GM10847 (cell line): ENCODE measurements around the gene GLUL.

ENCODE experiments used
- POLR2A ChIP-seq: IDR thresholded peaks from 2 replicates; pipeline ENCODE4 v1.6.1; 2011; ENCODE audit not compliant: insufficient read length; ENCODE audit errors: extremely low read depth

The GLUL gene

DNA sequence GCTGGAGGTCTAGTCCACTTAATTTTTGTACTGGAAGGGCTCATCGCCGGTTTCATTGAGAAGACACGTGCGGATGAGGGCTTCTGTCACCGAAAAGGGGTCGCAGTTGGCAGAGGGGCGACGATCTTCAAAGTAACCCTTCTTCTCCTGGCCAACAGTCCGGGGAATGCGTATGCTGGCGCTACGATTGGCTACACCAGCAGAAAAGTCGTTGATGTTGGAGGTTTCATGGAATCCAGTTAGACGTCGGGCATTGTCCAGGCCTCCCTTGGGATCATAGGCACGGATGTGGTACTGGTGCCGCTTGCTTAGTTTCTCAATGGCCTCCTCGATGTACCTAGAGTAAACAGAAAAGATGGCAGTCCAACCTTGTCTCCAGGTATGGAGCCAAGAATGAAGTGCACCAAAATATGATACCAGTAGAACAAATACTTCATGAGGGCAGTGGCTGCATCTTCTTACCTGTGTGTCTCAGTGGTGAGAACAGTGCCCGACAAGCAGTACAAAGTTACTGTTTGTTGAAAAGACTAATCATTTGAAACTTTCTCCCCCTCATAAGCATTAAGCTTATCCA lies 7.1 kb downstream of the GLUL start:
- TF ChIP-seq POLR2A, result no peak

DNA sequence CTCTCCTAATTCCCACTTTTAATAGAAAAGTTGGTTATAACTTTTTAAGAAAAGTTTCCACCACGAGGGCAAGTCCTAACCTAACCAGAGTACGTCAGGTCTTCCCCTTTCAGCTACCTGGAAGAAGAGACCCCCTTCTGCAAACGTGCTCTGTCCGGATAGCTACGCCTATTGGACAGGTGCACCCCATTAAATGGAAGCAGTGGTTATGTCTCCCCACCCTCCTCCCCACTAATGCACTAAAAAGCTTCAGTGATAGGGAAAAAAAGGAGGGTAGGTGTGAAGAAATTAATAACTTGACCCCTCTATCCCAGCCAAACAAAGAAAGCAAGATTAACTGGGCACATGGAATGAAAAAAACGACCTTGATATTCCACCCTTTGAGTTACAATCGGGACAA lies 7.7 kb downstream of the GLUL start:
- no peak for TF ChIP-seq POLR2A

DNA sequence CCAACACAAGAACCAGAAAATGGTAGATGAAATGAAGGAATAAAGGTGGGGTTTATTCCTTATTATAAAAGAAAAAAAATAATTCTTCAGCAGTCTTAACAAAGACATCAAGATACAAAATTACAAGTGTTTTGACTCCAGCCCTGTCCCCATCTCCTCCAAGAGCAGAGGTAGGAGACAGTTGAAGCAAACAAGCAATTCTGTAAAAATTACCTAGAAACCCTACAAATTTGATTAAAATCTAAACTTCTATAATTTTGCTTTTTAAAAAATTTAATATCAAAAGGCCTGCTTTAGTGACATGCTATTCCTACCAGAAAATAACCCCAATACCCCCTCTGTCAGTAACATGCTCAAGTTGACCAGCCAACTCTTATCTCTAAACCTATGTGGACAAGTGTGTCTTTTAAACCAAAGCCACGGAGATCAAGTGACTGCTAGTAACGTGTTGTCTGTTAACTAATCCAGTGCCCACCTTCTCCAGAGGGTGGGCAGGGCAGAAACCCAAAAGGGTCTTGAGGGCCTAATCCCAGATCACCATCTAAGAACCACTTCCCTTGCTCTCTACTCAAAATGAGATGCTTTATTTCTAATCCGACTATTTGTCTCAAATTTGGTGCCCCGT lies 8.4 kb downstream of the GLUL start:
- no peak for TF ChIP-seq POLR2A

DNA sequence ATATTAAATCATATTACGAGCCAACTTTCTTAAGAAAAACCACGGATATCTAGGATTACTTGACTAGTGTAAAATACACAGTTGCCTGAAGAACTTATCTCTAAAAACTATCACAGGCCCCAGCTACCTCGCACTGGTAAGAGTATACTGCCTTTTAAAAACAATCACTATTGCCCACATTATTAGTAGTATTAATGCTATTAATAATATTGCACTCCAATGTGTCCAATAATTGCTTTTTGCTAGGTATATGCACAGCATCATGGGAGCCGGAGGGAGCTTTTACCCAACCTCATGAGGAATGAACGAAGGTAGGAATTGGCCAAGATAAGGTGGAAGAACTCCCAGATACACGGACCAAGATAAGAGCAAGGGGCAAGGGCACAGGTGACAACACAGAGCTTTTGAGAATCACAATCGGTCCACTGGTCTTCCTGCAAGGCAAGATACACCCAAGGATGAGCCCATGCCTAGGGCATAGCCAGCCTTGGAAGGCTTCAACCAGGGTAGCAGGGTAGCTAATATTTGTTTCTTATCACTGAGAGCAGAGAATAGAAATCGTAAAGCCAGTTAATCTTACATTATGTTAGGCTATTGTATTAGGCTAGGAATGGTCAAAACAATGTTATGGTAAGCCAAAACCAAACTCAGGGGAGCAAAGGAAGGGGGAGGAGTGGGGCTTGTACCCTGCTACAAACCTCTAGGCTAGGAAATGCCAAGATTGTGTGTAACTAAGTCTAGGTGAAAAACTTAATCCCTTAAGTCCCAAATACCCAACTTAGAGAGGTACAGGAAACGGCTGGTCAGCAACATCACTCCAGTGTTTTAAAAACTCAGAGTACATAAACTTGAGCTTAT lies 9.4 kb downstream of the GLUL start:
- no peak for TF ChIP-seq POLR2A

DNA sequence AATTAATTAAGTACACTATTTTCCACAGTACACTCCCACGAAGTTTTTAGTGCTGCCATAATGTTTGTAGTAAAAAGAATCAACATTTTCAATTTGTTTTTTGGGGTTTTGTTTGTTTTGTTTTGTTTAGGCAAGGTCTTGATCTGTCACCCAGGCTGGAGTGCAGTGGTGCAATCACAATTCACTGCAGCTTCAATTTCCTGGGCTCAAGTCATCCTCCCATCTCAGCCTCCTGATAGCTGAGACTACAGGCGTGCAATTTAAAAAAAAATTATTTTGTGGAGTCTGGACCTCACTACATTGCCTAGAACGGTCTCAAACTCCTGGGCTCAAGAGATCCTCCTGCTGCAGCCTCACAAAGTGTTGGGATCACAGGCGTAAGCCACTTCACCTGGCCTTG lies 11.4 kb downstream of the GLUL start:
- TF ChIP-seq POLR2A, result no peak

DNA sequence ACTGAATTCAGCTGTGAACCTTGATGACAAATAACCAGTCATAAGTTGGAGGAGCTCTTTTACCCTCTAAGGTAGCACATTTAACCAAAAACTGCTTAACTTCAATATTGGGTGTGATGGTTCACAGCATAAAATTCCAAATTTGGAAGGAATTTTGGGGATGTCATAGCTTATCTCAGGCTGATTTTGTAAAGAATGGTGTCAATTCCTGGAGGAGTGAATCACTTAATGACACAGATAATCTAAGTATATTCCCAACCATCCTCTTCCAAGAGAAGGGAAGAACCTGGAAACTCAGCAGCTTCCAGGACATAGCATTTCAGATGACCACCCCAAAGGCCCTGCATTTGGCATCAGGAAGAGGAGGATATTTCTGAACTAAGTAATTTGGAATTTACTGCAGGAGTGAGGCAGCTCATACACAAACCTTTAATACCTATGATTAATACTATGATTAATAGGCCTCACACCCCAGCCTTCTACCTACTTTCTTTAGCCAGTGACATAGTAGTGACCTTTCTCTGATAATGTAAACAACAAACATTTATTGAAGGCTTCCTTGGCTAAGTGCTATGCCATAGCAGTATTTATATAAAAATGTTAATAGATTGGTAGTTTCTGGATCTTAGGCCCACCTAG lies 14.5 kb downstream of the GLUL start:
- no peak for TF ChIP-seq POLR2A

DNA sequence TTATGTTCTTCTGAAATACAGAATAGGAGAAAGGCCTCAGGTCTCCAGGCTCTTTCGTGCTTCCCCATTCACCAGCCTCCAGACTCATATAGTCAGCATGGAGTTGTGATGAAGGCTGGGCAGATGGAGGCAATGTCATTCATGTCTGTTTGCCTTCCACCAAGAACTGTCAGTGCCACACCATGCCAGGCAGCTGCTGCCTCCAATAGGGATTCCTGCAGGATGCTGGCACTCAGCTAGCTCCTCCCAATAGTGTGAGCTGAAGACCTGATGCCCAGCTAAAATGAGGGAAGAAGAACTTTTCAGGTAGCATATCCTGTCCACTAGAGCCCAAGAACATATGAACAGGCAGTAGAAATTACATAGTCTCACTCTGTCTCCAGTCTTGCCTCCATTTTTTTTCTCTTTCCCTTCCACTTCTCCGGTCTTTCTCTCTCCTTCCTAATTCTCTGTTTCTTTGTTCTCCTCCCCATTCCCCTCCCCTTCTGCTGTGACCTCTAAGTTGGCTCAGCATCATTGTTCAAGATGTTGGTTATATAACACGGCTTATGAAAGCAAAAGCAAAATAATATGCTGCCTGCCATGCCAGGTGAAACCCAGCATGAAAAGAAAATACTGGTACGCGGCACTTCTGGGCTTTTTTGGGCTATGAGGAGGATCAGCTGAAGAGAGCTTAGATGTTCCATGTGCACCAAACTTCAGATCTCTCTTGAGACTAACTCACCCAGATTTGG lies 17.3 kb downstream of the GLUL start:
- TF ChIP-seq POLR2A, result no peak

DNA sequence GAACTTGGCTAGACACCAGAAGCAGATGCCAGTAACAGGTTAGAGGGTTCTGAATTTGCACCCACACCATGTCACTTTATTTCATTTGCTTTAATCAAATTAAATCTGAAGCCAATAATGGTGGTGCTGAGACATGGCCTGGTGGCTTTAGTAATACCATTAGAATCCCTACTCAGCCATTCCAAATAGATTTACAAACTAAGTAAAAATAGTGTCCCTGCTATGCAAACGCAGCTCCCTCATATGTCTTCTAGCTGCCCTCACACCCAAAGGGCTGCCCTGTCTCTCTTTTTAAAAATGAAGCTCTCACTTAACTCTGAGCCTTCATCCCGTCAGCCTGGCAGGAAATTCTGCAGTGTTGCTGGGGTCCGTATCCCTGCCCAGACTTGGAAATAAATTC lies 21.1 kb downstream of the GLUL start:
- no peak for TF ChIP-seq POLR2A

DNA sequence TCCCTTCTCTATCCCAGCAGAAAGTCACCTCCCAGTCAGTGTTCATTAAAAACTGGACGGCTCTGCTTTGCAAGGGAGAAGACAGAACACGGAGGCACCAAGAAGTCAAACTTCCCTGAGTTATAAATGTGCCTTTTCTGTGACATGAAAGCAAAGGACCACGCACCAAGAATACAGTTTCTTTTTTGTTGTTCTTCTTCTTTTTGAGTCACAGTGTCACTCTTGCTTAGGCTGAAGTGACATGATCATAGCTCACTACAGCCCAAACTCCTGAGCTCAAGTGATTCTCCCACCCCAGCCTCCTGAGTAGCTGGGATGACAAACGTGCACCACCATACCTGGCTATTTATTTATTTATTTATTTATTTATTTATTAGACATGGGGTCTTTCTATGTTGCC lies 22.7 kb downstream of the GLUL start:
- TF ChIP-seq POLR2A, result no peak

DNA sequence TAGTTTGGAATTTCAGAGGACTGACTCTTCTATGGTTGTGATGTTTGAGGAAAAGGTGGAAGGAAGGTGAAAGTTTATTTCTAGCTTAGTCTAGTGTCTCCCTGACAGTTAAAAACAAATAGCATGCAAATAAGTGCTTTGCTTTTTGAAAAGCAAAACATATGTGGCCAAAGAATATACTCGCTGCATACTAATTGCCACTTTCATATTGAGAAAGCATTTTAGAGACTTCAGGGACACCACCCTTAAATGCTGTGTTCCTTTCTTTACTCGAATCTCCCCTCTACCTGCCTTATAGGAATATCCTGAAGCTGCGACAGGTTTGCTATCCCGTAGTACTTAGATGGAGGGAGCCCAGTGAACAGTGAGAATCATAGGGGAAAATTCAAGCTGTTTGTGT lies 23.2 kb downstream of the GLUL start:
- no peak for TF ChIP-seq POLR2A

DNA sequence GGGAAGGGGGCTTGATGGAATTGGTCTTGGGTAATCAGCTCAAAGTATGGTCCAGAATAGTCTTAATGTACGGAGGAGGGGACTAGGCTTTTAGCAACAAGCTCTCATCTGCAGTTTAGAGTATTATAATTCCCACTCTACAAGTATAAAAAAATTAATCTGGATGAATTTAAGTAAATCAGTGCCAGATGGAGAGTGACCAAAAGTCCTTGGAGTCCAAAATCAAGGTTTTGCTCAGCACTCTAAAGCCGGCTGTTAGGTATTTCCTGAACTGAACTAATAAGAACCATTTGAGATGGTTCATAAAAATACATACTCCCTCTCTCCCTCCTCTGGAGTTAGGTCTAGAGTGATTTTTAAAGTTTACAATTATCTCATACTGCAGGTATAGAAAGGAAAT lies 23.7 kb downstream of the GLUL start:
- no peak for TF ChIP-seq POLR2A

DNA sequence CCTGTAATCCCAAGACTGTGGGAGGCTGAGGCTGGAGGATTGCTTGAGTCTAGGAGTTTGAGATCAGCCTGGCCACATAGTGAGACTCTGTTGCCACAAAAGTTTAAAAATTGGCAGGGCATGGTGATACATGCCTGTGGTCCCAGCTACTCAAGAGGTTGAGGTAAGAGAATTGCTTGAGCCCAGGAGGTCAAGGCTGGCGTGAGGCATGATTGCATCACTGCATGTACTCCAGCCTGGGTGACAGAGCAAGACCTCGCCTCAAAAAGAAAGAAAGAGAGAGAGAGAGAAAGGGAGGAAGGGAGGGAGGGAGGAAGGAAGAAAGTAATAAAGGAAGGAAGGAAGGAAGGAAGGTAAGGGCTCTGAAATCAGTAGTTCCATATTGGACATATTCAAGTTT lies 25.0 kb downstream of the GLUL start:
- no peak for TF ChIP-seq POLR2A

DNA sequence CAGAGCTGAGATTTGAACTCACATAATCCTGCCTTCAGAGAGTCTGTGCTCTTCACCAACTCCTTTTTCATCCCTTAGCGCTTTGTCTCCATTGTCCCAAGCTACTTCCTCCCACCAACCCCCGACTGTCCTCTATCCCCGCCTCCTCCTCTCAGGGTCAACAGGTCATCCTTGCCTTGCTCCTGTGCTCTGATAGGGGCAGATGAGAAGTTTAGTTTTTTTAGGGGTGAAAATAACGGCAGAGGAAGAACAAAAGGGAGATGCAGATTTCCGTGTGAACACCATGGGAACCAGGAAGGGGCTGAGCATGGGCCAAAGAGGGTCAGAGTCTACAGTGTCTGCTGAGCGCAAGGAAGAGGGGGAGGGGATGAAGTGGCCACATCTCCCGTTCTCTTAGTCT lies 31.9 kb downstream of the GLUL start:
- no peak for TF ChIP-seq POLR2A

DNA sequence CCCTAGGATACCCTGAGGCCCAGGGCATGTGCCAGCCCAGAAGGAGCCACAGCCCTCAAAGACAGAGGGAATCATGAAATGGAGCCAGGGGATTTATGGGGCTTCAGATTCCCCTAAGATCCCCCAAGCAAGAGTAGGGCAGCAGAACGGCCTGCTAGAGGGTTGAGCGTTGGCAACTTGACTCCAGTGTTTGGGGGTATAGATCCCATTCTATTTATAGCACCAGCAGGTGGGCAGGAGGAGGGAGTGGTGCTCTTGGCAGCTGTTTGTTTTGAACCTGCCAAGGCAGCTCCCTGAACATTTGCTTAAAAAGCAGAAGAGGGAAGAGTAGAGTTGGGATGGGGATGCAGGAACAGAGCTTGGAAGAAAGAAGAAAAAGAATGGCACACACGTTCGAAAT lies 33.7 kb downstream of the GLUL start:
- no peak for TF ChIP-seq POLR2A

DNA sequence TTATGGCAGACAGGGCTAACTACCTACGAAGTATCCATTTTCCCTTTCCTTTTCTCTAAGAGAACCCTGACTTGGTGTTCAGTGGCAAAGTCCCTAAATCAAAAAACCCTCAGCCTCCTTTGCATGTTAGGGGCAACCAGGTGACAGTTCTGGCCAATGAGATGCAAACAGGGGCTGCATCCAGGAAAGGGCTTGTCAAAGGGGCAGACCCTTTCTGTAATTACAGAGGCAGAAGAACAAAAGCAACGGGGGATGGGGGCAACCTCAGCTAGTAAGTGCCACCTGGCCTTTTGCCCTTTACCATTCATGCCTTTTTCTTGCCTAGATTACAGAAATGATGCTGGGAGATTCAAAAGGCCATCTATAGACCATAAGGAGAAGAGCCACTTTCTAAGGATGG lies 34.4 kb downstream of the GLUL start:
- no peak for TF ChIP-seq POLR2A
